ENCODE results near the gene GPS1. TPM values are rescaled to one million over a fixed set of nuclear protein-coding genes. Genes with fewer than 3 reads are reported as not detected.

The GPS1 gene
- total RNA-seq, 3 donors from 2014 or later = 68.8 to 95.4 (median 94.4) TPM

DNA sequence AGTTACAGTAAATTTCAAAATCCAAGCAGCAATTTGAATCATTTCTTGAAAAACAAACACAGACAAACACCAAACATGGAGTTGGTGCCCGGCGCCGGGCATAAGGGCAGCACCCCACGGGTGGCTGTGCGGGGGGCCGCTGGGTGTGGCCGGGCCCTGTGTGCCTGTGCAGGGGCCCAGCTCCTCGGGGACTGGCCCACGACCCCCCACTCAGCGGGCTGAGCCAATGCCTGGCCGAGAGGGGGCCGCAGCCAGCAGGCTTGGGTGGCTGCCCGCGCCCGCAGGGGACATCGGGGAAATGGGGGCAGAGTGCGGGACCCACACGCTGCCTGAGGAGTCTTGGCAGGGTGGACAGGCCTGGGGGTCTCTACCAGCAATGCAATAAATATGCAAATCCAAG, 26.7 kb downstream of the GPS1 start:
- no peaks in the 10 kb centered on the region for H3K9me3 ChIP-seq
- H3K4me3 ChIP-seq = peak overlapping the region in 1 of 3 donors; percentile 35
- intact Hi-C loops (cut with DNase I; ENCODE audit: low total_unique reads) = no loop called here
- H3K36me3 ChIP-seq = peaks cover 26% of the 10 kb centered on the region
- peak overlapping the region in 1 of 2 donors; percentile 82 for H3K27ac ChIP-seq
- H3K27me3 ChIP-seq = no peaks in the 10 kb centered on the region
- TF ChIP-seq POLR2AphosphoS5 (IDR thresholded peaks at IDR 0.05) (no peak), CTCF (IDR thresholded peaks at IDR 0.05) (no peak), POLR2A (IDR thresholded peaks at IDR 0.05) (no peak)
- H3K4me1 ChIP-seq = no peaks in the 10 kb centered on the region
- no peak for DNase-seq (ENCODE audit: low spot score in 2 of 2)

DNA sequence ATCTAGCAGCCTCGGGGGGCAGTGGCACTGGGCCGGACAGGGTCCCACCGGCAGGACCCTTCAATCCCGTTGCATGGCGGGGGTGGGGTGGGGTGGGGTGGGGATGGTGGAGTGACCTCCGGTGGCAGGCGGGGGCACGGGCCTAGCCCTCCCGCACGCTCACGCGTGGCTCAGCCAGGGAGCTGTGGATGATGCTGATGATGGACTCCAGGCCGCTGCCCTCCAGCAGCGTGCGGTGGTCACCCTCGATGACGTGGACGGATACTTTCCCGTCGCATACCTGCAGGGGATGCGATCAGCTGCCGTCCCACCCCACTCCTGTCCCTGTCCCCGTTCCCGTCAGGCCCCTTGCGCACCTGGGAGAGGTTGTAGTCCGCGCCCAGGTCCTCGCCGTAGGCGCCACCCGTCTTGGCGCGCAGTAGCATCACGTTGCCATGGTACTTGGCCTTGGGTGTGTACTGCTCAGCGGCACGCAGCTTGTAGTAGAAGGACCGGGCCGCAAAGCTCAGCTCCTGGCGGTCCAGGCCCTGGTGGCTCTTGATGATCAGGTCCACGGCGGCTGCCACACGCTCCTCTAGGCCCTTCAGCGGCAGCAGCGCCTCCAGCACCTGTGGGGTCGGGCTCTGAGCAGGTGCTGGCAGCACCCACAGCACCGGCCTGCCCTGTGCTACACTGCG, 27.4 kb downstream of the GPS1 start:
- TF ChIP-seq CTCF (IDR thresholded peaks at IDR 0.05) (no peak), POLR2AphosphoS5 (IDR thresholded peaks at IDR 0.05) (peak in 1 of 3 donors; percentile 47)

GRCh38 chr17:82080048-82080788, 28.5 kb downstream of the GPS1 start:
- TF ChIP-seq CTCF (IDR thresholded peaks at IDR 0.05) (no peak), POLR2A (IDR thresholded peaks at IDR 0.05) (no peak), POLR2AphosphoS5 (IDR thresholded peaks at IDR 0.05) (no peak)
- Histone ChIP-seq H3K4me3 (no peak overlapping the region), H3K27ac (no peak overlapping the region), H3K27me3 (no peaks in the 10 kb centered on the region), H3K4me1 (no peaks in the 10 kb centered on the region), H3K9me3 (no peaks in the 10 kb centered on the region), H3K36me3 (peaks cover 36% of the 10 kb centered on the region)
- DNase-seq (ENCODE audit: low spot score in 2 of 2) = no peak
- intact Hi-C loops (cut with DNase I; ENCODE audit: low total_unique reads) = loop anchor here (10.0 kb wide), 1 partner anchor 45 kb away; the partner anchor contains the start of genes DCXR and RAC3

More for the DNA sequence above, 27.4 kb downstream of the GPS1 start:
- Histone ChIP-seq H3K4me3 (no peak overlapping the region), H3K9me3 (no peaks in the 10 kb centered on the region), H3K27ac (peak overlapping the region in 1 of 2 donors; percentile 82), H3K27me3 (no peaks in the 10 kb centered on the region), H3K4me1 (no peaks in the 10 kb centered on the region), H3K36me3 (peaks cover 26% of the 10 kb centered on the region)
- DNase-seq (ENCODE audit: low spot score in 2 of 2) = no peak
- intact Hi-C loops (cut with DNase I; ENCODE audit: low total_unique reads) = no loop called here

DNA sequence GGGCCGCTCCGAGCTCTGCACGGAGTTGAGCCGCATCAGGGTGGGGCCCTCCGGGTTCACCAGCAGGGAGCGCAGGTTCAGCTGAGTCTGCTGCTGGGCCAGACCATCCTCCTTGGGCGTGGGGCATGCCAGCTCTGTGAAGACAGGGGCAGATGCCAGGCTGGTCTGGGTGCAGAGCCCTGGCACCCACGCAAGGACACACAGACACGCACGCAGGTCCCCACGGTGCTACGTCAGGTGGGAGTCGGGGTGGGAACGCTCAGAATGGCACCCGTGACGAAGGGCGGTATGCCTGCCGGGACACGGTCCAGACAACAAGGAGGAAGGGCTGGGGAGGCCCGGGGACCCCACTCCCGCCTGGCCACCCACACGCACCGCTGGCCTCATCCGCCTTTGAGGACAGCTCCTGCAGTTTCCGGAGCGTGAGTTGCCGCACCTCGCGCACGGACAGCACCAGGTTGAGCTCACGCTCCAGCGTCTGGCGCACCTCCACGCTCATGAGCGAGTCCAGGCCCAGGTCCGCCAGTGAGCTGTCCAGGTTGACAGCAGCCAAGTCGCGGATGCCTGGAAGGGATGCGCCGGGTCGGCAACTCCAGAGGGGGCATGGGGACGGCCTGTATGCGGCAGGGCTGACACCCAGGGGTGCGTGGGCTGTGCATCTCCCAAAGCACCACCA, 29.2 kb downstream of the GPS1 start:
- DNase-seq (ENCODE audit: low spot score in 2 of 2) = no peak
- Histone ChIP-seq H3K4me1 (no peaks in the 10 kb centered on the region), H3K36me3 (peaks cover 39% of the 10 kb centered on the region), H3K27ac (no peak overlapping the region), H3K4me3 (no peak overlapping the region), H3K9me3 (no peaks in the 10 kb centered on the region), H3K27me3 (no peaks in the 10 kb centered on the region)
- TF ChIP-seq POLR2AphosphoS5 (IDR thresholded peaks at IDR 0.05) (no peak), POLR2A (IDR thresholded peaks at IDR 0.05) (no peak), CTCF (IDR thresholded peaks at IDR 0.05) (no peak)
- intact Hi-C loops (cut with DNase I; ENCODE audit: low total_unique reads) = loop anchor here (10.0 kb wide), 1 partner anchor 46 kb away; the partner anchor contains the start of genes DCXR and RAC3
